ENCODE results near the gene GPC6. TPM values are rescaled to one million over a fixed set of nuclear protein-coding genes. Genes with fewer than 3 reads are reported as not detected.

The GPC6 gene
- polyA plus RNA-seq, 2 of the 4 experiments (the other 2 are of a cell fraction): 8.0 to 14.4 TPM

DNA sequence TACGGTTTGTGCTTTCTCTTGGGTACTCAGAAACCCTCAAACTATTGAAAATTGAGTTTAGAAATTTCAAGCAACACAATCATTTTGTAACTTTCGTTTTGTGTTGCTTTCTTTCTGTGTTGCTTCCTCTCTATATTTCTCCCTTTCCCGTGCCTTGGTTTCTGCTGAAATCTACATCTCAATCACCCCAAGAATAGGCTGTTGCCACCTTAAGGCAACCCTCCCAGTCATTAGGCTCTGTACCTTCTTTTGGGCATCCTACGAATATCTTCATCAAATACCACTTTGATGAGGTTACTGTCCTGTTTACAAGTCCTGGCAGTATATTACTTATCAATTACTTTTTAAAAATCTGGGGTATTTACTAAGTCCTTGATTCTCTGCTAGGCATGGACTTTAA lies 621.6 kb downstream of the GPC6 start:
- ATAC-seq: no peak

DNA sequence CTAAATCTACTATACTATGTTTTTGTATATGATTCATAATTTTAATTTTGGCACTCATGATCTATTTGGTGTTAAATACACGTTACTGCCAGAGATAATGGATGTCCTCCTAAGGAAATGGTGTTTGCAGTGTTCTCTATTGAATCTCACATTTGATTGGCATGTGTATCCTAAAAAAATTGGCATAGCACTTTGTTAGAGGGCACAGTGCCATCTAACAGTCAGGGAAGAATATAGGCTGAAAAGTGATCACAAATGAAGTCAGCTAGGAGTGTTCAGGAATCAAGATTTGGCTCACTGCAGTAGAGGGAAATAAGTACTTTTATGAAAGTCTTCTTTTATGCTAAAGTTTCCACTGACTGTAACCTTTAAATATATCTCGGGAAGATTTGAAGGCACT lies 624.6 kb downstream of the GPC6 start:
- DNase-seq (ENCODE audit: low read depth in 1 of 2, low spot score in 1 of 2) (no peak), ATAC-seq (no peak), FAIRE-seq (no peak)
- POLR2A ChIA-PET: no interaction called here
- Histone ChIP-seq H3K27ac (no peak overlapping the region), H3K4me2 (no peak overlapping the region), H3K4me3 (no peak overlapping the region), H3K9me3 (no peaks in the 10 kb centered on the region), H3K4me1 (0 out of 3 replicates have a peak, but pooled peaks cover 7% of the 10 kb centered on the region)
- TF ChIP-seq RARB (CRISPR knock-in tag; IDR thresholded peaks at IDR 0.05): no peak
- no peak for TF ChIP-seq JUN (IDR thresholded peaks at IDR 0.05)
- no peak for TF ChIP-seq TP53 (CRISPR knock-in tag; IDR thresholded peaks at IDR 0.05)
- TF ChIP-seq BHLHE40 (IDR thresholded peaks at IDR 0.05; ENCODE audit: low read depth, low read length): no peak
- no peak for TF ChIP-seq CHD4 (IDR thresholded peaks at IDR 0.05; ENCODE audit: borderline replicate concordance)
- no peak for TF ChIP-seq FOSB (CRISPR knock-in tag; IDR thresholded peaks at IDR 0.05)
- TF ChIP-seq GATA3 (IDR thresholded peaks at IDR 0.05; ENCODE audit: borderline replicate concordance): no peak
- TF ChIP-seq ATOH8 (CRISPR knock-in tag; IDR thresholded peaks at IDR 0.05; ENCODE audit: low read depth): no peak
- CTCF ChIA-PET: no interaction called here
- 46% methylated on average over 2 of the region's 2 CpGs for WGBS (ENCODE audit: missing lambda C conversion rate)

More for the DNA sequence above, 621.6 kb downstream of the GPC6 start:
- DNase-seq (ENCODE audit: low read depth in 1 of 2, low spot score in 1 of 2): no peak
- TF ChIP-seq HOXB13 (CRISPR knock-in tag; IDR thresholded peaks at IDR 0.05; ENCODE audit: low read depth) (no peak), RAD21 (conservative IDR thresholded peaks at IDR 0.05 in 1 of 2, IDR thresholded peaks at IDR 0.05 in 1 of 2) (no peak), ATOH8 (CRISPR knock-in tag; IDR thresholded peaks at IDR 0.05; ENCODE audit: low read depth) (no peak), NFE2L2 (conservative IDR thresholded peaks at IDR 0.05; ENCODE audit: low read length) (no peak)
- WGBS (ENCODE audit: missing lambda C conversion rate): 32% methylated on average over 4 of the region's 4 CpGs
- POLR2A ChIA-PET: no interaction called here
- H3K4me1 ChIP-seq: 0 out of 3 replicates have a peak, but pooled peaks cover 7% of the 10 kb centered on the region
- no peaks in the 10 kb centered on the region for H3K9me3 ChIP-seq
- CTCF ChIA-PET: interaction anchor here (0.6 kb wide), 1 partner anchor 215 kb away, joined by 3 read pairs; no protein-coding TSS in a partner anchor
- H3K4me2 ChIP-seq: no peak overlapping the region
- H3K4me3 ChIP-seq: no peak overlapping the region
- H3K27ac ChIP-seq: no peak overlapping the region
- FAIRE-seq: no peak

GRCh38 chr13:93853912-93854311 lies 627.3 kb downstream of the GPC6 start:
- no peak overlapping the region for H3K4me2 ChIP-seq
- 37% methylated on average over 5 of the region's 5 CpGs for WGBS (ENCODE audit: missing lambda C conversion rate)
- TF ChIP-seq ELK1 (IDR thresholded peaks at IDR 0.05; ENCODE audit: low read depth, low read length) (no peak), RCOR1 (IDR thresholded peaks at IDR 0.05; ENCODE audit: low read depth, low read length) (no peak), HOXB5 (CRISPR knock-in tag; IDR thresholded peaks at IDR 0.05) (no peak), TFCP2L1 (CRISPR knock-in tag; IDR thresholded peaks at IDR 0.05) (no peak), FOXS1 (CRISPR knock-in tag; IDR thresholded peaks at IDR 0.05) (no peak), HOXB13 (CRISPR knock-in tag; IDR thresholded peaks at IDR 0.05; ENCODE audit: low read depth) (no peak), MAZ (IDR thresholded peaks at IDR 0.05; ENCODE audit: borderline replicate concordance, low read depth, low read length) (no peak)
- no peak for DNase-seq (ENCODE audit: low read depth in 1 of 2, low spot score in 1 of 2)
- CTCF ChIA-PET: no interaction called here
- H3K4me1 ChIP-seq: no peaks in the 10 kb centered on the region
- FAIRE-seq: no peak
- ATAC-seq: no peak
- H3K9me3 ChIP-seq: no peaks in the 10 kb centered on the region
- POLR2A ChIA-PET: no interaction called here
- no peak overlapping the region for H3K4me3 ChIP-seq
- H3K27ac ChIP-seq: no peak overlapping the region

GRCh38 chr13:93857126-93857525 lies 630.5 kb downstream of the GPC6 start:
- ChIA-PET CTCF (interaction anchor here (1.0 kb wide), 1 partner anchor 12 kb away, joined by 3 read pairs; no protein-coding TSS in a partner anchor), POLR2A (no interaction called here)
- DNase-seq (ENCODE audit: low read depth in 1 of 2, low spot score in 1 of 2): no peak
- Histone ChIP-seq H3K4me1 (no peaks in the 10 kb centered on the region), H3K27ac (no peak overlapping the region), H3K9me3 (no peaks in the 10 kb centered on the region), H3K4me3 (no peak overlapping the region), H3K4me2 (no peak overlapping the region)
- no peak for ATAC-seq
- TF ChIP-seq BHLHE40 (IDR thresholded peaks at IDR 0.05; ENCODE audit: low read depth, low read length): no peak
- no peak for FAIRE-seq

Measured in A549 (cell line).